T47D (cell line): ENCODE results near the gene MEIG1.
"Not testable (repeated sequence)": the region's sequence is repeated elsewhere in the genome, so short reads cannot be mapped to it uniquely, and the experiment has no call there.

Experiments used
- DNase-seq, 2 experiments: peaks; one replicate each; pipeline versions ENCODE4 v3.0.0 to v3.0.0-alpha.2; 2011 to 2012; ENCODE audit warnings: low read depth in 1 of 2, low spot score in 1 of 2
- JUND ChIP-seq: IDR thresholded peaks from 2 replicates; pipeline ENCODE4 v1.6.1; 2012; ENCODE audit warnings: low read depth
- in situ Hi-C: cut with HindIII; loops from 2 replicates; pipeline ENCODE4 v1.10.0; 2016; ENCODE audit warnings: low sequenced_read_pairs, low pct_unique_long_range_greater_than_20kb

Gene MEIG1, protein sequence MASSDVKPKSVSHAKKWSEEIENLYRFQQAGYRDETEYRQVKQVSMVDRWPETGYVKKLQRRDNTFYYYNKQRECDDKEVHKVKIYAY

GRCh38 chr10:14959221-14960057 lies at the start of gene MEIG1:
MEIG1 (plus strand) TSS chr10:14959388; CDS start chr10:14966469, 7,081 bp downstream.
- no peak for TF ChIP-seq JUND
- peak; percentile 84 to 97 for DNase-seq
- in situ Hi-C loops: no loop called here

- no peak for TF ChIP-seq JUND
- in situ Hi-C loops: no loop called here
- DNase-seq: no peak
Measured at GRCh38 chr10:14910953-14911352, 48.2 kb upstream of the MEIG1 start.

DNA sequence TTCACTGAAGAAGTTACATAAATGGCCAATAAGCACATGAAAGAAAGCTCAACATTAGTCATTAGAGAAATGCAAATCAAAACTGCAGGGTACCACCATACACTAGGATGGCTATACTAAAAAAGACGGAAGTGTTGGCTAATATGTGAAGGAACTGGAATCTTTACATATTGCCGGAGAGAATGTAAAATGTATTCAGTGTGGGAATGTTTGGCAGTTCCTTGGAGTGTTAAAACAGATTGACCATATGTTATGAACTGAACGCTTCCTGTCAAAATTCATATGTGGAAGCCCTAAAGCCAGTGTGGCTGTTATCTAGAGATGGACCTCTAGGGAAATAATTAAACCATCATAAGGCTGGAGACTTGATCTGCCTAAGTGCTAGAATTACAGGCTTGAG lies 47.4 kb upstream of the MEIG1 start:
- no peak for DNase-seq
- TF ChIP-seq JUND: no peak
- in situ Hi-C loops: no loop called here

DNA sequence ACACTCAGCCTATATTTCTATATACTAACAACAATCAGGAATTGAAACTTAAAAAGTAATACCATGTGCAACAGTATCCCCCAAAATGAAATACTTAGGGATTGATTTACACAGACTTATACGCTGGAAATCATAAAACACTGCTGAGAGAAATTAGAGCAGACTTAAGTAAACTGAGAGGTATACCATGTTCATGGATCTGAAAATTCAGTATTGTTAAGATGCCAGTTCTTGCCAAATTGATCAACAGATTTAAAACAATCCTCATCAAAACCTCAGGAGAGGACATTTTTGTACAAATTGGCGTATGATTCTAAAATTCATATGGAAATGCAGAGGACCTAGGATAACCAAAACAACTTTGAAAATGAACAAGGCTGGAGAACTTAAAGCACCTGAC lies 42.6 kb upstream of the MEIG1 start:
- TF ChIP-seq JUND: no peak
- in situ Hi-C loops: no loop called here
- no peak for DNase-seq

GRCh38 chr10:14917827-14918226 lies 41.4 kb upstream of the MEIG1 start:
- TF ChIP-seq JUND: no peak
- in situ Hi-C loops: no loop called here
- DNase-seq: no peak

DNA sequence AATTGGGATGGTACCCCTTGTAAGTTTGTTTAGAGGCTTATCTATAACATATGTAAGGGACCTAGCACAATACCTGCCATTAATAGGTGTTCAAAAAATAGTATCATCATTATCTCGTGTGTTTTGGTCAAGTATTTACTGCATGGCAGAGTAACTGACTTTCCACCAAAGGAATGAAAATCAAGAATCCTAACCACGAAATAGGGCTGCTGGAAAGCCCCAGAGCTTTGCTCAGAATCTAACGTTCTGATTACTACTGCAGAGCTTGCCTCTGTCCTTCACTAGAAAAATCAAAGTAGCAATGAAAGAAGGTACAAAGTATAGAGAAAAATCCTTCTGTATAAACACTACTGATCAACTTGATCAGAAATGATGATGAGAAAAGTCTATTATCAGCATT lies 40.2 kb upstream of the MEIG1 start:
- in situ Hi-C loops: no loop called here
- TF ChIP-seq JUND: no peak
- DNase-seq: no peak

DNA sequence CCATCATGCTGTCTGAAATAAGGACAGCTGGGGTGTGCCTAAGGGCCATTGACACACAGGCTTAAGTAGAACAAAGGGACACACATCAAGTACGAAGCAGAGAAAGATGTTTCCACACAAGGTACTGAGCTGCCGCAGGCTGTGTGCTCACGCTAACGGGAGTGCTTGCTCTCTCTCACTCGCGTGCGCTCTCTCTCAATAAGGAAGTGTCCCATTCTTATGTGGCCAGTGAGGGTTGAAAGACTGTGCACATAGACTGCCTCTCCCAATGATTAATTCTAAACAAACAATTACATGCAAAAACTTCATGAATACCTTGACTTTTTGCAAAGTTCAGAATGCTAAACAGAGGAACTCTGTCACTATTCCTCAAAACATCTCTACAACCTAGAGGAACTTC lies 35.2 kb upstream of the MEIG1 start:
- TF ChIP-seq JUND: no peak
- DNase-seq: no peak
- in situ Hi-C loops: no loop called here

- no peak for TF ChIP-seq JUND
- in situ Hi-C loops: no loop called here
Measured at GRCh38 chr10:14925268-14925667, 33.9 kb upstream of the MEIG1 start.

DNA sequence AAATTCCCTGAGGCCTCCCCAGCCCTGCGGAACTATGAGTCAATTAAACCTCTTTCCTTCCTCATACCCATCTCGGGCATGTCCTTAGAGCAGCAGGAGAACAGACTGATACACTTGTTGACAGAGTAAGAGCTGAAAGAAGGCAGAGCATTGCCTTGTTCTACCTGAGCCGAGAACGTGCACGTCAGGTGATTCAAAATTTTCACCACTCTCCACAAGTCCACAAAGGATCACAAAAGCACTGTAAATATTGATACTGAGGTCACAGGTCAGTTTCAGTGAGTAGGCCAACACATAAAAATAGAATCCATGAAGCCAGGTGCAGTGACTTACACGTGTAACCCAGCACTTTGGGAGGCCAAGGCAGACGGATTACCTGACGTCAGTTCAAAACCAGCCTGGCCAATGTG lies 33.1 kb upstream of the MEIG1 start:
- no peak for TF ChIP-seq JUND
- no peak for DNase-seq
- in situ Hi-C loops: no loop called here

More at GRCh38 chr10:14925268-14925667, 33.9 kb upstream of the MEIG1 start:
- no peak for DNase-seq

DNA sequence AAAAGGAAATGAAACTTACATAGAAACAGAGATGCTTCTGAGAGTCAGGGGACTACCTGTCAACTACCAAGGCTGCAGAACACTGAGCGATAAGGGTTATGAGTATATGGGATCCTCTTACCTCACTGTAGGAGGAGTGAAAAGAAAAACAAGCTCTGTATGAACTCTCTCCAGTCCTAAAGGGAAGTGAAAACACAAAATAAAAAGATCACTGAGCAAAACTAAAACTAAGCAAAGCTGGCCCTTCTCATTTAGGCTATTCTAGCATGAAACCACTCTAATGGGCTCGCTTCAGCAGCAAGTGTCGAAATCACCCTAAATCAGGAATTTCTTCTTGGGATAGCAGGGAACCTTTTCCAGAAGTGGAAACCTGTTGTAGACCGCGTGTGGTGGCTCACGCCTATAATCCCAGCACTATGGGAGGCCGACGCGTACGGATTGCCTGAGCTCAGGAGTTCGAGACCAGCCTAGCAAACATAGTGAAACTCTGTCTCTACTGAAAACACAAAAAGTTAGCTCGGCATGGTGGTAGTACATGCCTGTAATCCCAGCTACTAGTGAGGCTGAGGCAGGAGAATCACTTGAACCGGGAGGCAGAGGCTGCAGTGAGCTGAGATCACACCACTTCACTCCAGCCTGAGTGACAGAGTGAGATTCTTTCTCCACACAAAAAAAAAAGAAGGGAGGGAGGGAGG lies 32.3 kb upstream of the MEIG1 start:
- no peak for DNase-seq
- in situ Hi-C loops: no loop called here
- no peak for TF ChIP-seq JUND

GRCh38 chr10:14930610-14931009 lies 28.6 kb upstream of the MEIG1 start:
- no peak for DNase-seq
- TF ChIP-seq JUND: no peak
- in situ Hi-C loops: no loop called here

- DNase-seq: no peak
- no peak for TF ChIP-seq JUND
Measured at GRCh38 chr10:14936584-14936983, 22.6 kb upstream of the MEIG1 start.

DNA sequence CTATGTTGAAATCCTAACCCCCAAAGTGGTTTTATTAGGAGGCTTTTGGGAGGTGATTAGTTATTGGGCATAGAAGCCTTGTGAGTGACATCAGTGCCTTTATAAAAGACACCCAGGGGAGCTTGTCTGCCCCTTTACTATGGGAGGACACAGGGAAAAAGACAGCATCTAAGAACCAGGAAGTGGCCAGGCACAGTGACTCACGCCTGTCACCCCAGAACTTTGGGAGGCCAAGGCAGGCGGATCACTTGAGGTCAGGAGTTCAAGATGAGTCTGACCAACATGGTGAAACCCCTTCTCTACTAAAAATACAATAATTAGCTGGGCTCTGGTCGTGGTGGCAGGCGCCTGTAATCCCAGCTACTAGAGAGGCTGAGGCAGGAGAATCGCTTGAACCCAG lies 20.2 kb upstream of the MEIG1 start:
- in situ Hi-C loops: not testable (repeated sequence)

More at GRCh38 chr10:14936584-14936983, 22.6 kb upstream of the MEIG1 start:
- in situ Hi-C loops: no loop called here

GRCh38 chr10:14942147-14942949 lies 16.8 kb upstream of the MEIG1 start:
- in situ Hi-C loops, DNase-seq: not testable (repeated sequence)

More for the DNA sequence above, 20.2 kb upstream of the MEIG1 start:
- DNase-seq: not testable (repeated sequence)

DNA sequence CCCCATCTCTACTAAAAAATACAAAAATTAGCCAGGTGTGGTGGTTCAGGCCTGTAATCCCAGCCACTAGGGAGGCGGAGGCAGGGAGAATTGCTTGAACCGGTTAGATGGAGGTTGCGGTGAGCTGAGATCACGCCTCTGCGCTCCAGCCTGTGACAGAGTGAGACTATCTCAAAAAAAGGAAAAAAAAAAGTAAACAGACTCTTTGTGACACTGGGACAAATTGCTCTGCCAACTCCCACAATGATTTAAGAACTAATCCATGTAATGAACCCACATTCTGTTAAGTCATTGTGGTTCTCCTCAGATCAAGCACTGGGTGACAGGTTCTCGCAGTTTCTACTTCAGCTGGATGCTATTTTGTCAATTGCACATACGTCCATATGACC lies 16.2 kb upstream of the MEIG1 start:
- in situ Hi-C loops, DNase-seq: not testable (repeated sequence)
